Effector memory CD8-positive, alpha-beta T cell (primary cell): Measurements from ENCODE around the gene RRBP1.
A peak's percentile ranks its signal among the peaks of the same experiment; 100 is the strongest.

ENCODE experiments used
- ATAC-seq: fragments of 150-1000 bp; cut with Tn5 transposase; replicated peaks from 2 replicates; pipeline ENCODE4 v1.10.0; 2021; ENCODE audit warnings: mild to moderate bottlenecking, moderate library complexity
- DNase-seq, 3 experiments: peaks; one replicate each; pipeline ENCODE4 v3.0.0; 2021
- H3K27ac Mint-ChIP-seq, 2 donors: one replicate each; pipeline ENCODE4 v1.8.0; 2022; ENCODE audit warnings: mild to moderate bottlenecking in 2 of 2, mixed read lengths in 2 of 2, moderate library complexity in 2 of 2
- H3K27me3 Mint-ChIP-seq, 2 donors: one replicate each; pipeline ENCODE4 v1.8.0; 2022; ENCODE audit warnings: mixed read lengths in 2 of 2
- H3K36me3 Mint-ChIP-seq: one replicate; pipeline ENCODE4 v1.8.0; 2022; ENCODE audit warnings: mild to moderate bottlenecking, moderate library complexity, mixed read lengths; ENCODE audit not compliant: insufficient read depth
- H3K4me1 Mint-ChIP-seq, 2 donors: one replicate each; pipeline ENCODE4 v1.8.0; 2022; ENCODE audit warnings: low read depth in 2 of 2, mixed read lengths in 2 of 2
- H3K4me3 Mint-ChIP-seq, 2 donors: one replicate each; pipeline ENCODE4 v1.8.0; 2022; ENCODE audit warnings: mild to moderate bottlenecking in 2 of 2, mixed read lengths in 2 of 2, moderate library complexity in 2 of 2
- H3K9me3 Mint-ChIP-seq, 2 donors: one replicate each; pipeline ENCODE4 v1.8.0; 2022; ENCODE audit warnings: mixed read lengths in 2 of 2

RRBP1 gene

DNA sequence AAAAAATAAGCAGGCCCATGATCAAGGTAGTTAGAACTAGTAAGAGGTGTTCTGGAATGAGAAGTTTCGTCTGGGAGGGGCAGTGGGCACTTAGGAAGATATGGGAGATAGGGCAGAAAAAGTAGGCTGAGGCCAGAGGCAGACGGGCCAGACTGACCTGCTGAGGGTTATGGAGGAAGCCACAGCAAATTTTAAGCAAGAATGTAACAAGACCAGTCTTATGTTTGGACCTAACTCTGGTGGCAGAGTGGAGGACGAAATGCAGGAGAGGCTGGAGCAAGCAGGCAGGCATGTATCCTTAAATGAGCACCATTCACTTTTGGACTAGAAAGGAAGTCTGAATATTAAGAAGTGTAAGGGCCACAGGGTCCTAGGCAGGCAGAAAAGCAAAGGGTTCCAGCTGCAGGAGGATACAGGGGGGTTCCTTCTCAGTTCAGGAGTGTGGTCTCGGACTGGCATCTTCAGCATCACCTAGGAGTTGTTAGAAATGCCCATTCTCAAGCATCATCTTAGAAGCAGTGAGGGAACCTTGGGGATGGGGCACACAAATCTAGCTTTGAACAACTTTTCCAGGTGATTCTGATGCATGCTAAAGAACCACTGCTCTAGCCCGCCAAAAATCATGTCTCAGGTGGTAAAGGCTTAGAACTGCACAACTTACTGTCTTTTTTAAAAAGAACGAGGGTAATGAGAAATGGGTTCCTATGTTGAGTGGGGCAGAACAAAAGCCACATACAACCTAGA lies 113.8 kb downstream of the RRBP1 start:
- no peak overlapping the region for H3K27ac Mint-ChIP-seq
- peaks cover 12% of the 10 kb centered on the region for H3K36me3 Mint-ChIP-seq
- no peaks in the 10 kb centered on the region for H3K9me3 Mint-ChIP-seq
- no peaks in the 10 kb centered on the region for H3K27me3 Mint-ChIP-seq
- H3K4me3 Mint-ChIP-seq, result peak overlapping the region; percentile 24 to 98
- ATAC-seq, result no peak
- peaks cover 16 to 24% of the 10 kb centered on the region in 2 donors for H3K4me1 Mint-ChIP-seq
- no peak for DNase-seq

GRCh38 chr20:17566345-17566744 lies 115.7 kb downstream of the RRBP1 start:
- no peak for ATAC-seq
- H3K4me3 Mint-ChIP-seq, result no peak overlapping the region
- H3K27me3 Mint-ChIP-seq, result no peaks in the 10 kb centered on the region
- no peak overlapping the region for H3K27ac Mint-ChIP-seq
- peaks cover 12% of the 10 kb centered on the region for H3K36me3 Mint-ChIP-seq
- H3K9me3 Mint-ChIP-seq, result no peaks in the 10 kb centered on the region
- no peak for DNase-seq
- H3K4me1 Mint-ChIP-seq, result peaks cover 8 to 12% of the 10 kb centered on the region in 2 donors

DNA sequence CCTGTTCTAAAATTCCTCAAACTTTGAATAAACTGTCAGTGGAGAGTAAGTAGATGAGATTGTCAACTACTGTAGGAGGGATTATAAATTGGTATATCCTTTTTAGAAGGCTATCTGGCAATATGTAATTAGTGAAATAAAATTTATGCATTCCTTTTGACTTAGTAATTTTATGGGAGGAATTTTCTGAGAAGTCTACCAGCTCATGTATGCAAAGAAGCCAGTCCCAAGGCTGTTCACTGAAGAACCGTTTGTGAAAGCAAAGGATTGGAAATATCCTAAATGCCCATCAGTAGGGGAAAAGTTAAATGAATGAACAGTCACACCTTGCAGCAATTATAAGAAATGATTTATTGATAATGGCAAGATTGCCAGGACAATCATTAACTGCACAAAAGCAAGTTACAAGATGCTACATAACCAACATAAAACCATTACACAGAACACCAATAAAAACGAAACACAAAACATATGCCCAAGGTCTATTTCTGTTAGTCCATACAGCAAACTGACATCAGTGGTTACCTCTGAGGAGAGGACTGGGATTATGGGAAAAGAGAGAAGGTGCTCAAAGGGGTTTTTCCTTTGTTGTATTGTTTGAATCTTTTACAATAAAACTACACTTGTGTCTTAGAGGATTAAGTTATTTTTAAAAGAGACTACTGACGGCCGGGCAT lies 116.7 kb downstream of the RRBP1 start:
- H3K4me3 Mint-ChIP-seq, result no peak overlapping the region

More for the DNA sequence above, 116.7 kb downstream of the RRBP1 start:
- ATAC-seq, result no peak
- Mint-ChIP-seq H3K27me3 (no peaks in the 10 kb centered on the region), H3K27ac (no peak overlapping the region), H3K9me3 (no peaks in the 10 kb centered on the region), H3K36me3 (peaks cover 5% of the 10 kb centered on the region), H3K4me1 (peaks cover 0 to 4% of the 10 kb centered on the region in 2 donors)
- DNase-seq, result no peak
